Activated CD8-positive, alpha-beta T cell treated with anti-CD3 and anti-CD28 coated beads, Interleukin-2, amount 10 ng/mL, durations not matched to agents 7 days and 5 days (primary cell): Measurements from ENCODE around the gene KRTAP4-4. TPM values are rescaled to one million over a fixed set of nuclear protein-coding genes. Genes with fewer than 3 reads are reported as not detected.
"Not testable (repeated sequence)": the region's sequence is repeated elsewhere in the genome, so short reads cannot be mapped to it uniquely, and the experiment has no call there.

ENCODE experiments used
- ATAC-seq: fragments of 150-1000 bp; cut with Tn5 transposase; one replicate; pipeline ENCODE4 v1.10.0; 2021; ENCODE audit warnings: moderate library complexity
- CTCF ChIA-PET: fragments of 350-600 bp; sonication (Branson Sonifier 250); formaldehyde crosslinking; loops from one replicate; lab custom pipeline; 2021; ENCODE audit warnings: antibody characterized with exemption; lab: Charles Lee
- POLR2A ChIA-PET: fragments of 350-600 bp; sonication (Branson Sonifier 250); formaldehyde crosslinking; loops from one replicate; lab custom pipeline; 2021; ENCODE audit warnings: antibody characterized with exemption; lab: Charles Lee
- DNase-seq: peaks from one replicate; pipeline ENCODE4 v3.0.0-alpha.2; 2020
- H3K27ac Mint-ChIP-seq: one replicate; pipeline ENCODE4 v1.8.0; 2021; ENCODE audit warnings: mild to moderate bottlenecking, mixed read lengths
- H3K27me3 Mint-ChIP-seq: one replicate; pipeline ENCODE4 v1.8.0; 2021; ENCODE audit warnings: low read depth, mixed read lengths
- H3K36me3 Mint-ChIP-seq: one replicate; pipeline ENCODE4 v1.8.0; 2021; ENCODE audit warnings: low read depth, mixed read lengths
- H3K4me1 Mint-ChIP-seq: one replicate; pipeline ENCODE4 v1.8.0; 2021; ENCODE audit warnings: low read depth, mixed read lengths
- H3K4me3 Mint-ChIP-seq: one replicate; pipeline ENCODE4 v1.8.0; 2021; ENCODE audit warnings: mild to moderate bottlenecking, mixed read lengths
- H3K9me3 Mint-ChIP-seq: one replicate; pipeline ENCODE4 v1.8.0; 2022; ENCODE audit warnings: mixed read lengths; ENCODE audit not compliant: insufficient read depth
- total RNA-seq, 2 experiments: library from RNA; stranded (reverse); gene quantifications; one replicate each; pipeline ENCODE4 v1.2.3, GENCODE V29; 2021

Gene KRTAP4-4
- total RNA-seq, 2 experiments from 2014 or later, result not detected

GRCh38 chr17:41176744-41177387, 16.3 kb upstream of the KRTAP4-4 start:
- Mint-ChIP-seq H3K4me1 (no peaks in the 10 kb centered on the region), H3K27me3 (peaks cover 6% of the 10 kb centered on the region), H3K36me3 (no peaks in the 10 kb centered on the region), H3K4me3 (no peak overlapping the region), H3K9me3 (no peaks in the 10 kb centered on the region), H3K27ac (no peak overlapping the region)
- ATAC-seq (no peak), DNase-seq (no peak)
- ChIA-PET POLR2A (no interaction called here), CTCF (no interaction called here)

GRCh38 chr17:41171886-41172285, 11.3 kb upstream of the KRTAP4-4 start:
- CTCF ChIA-PET, result no interaction called here
- peaks cover 3% of the 10 kb centered on the region for H3K27me3 Mint-ChIP-seq
- POLR2A ChIA-PET, result no interaction called here
- no peak for ATAC-seq
- no peak for DNase-seq
- H3K36me3 Mint-ChIP-seq, result no peaks in the 10 kb centered on the region
- H3K4me3 Mint-ChIP-seq, result no peak overlapping the region
- no peaks in the 10 kb centered on the region for H3K9me3 Mint-ChIP-seq
- H3K4me1 Mint-ChIP-seq, result no peaks in the 10 kb centered on the region
- no peak overlapping the region for H3K27ac Mint-ChIP-seq

- DNase-seq (no peak), ATAC-seq (no peak)
- Mint-ChIP-seq H3K4me1 (no peaks in the 10 kb centered on the region), H3K36me3 (no peaks in the 10 kb centered on the region), H3K4me3 (no peak within 1 kb of the TSS), H3K27me3 (peaks cover 6% of the 10 kb centered on the region), H3K9me3 (no peaks in the 10 kb centered on the region), H3K27ac (no peak within 1 kb of the TSS)
- ChIA-PET POLR2A (no interaction called here), CTCF (no interaction called here)
These were observed 7.6 kb upstream of the KRTAP4-4 start, which contains the start of gene KRTAP4-3 for GRCh38 chr17:41168121-41168520. KRTAP4-3 (minus strand) TSS chr17:41168221; CDS start chr17:41168172, 49 bp downstream.

GRCh38 chr17:41167561-41167960, 7.0 kb upstream of the KRTAP4-4 start:
- no peak for DNase-seq
- no peak for ATAC-seq
- Mint-ChIP-seq H3K36me3 (no peaks in the 10 kb centered on the region), H3K4me3 (no peak overlapping the region), H3K27ac (no peak overlapping the region), H3K9me3 (no peaks in the 10 kb centered on the region), H3K27me3 (peaks cover 8% of the 10 kb centered on the region), H3K4me1 (no peaks in the 10 kb centered on the region)
- POLR2A ChIA-PET, result no interaction called here
- CTCF ChIA-PET, result no interaction called here

- Mint-ChIP-seq H3K27ac (no peak overlapping the region), H3K36me3 (no peaks in the 10 kb centered on the region), H3K4me3 (no peak overlapping the region), H3K27me3 (peaks cover 7% of the 10 kb centered on the region), H3K4me1 (no peaks in the 10 kb centered on the region), H3K9me3 (no peaks in the 10 kb centered on the region)
- ATAC-seq (no peak), DNase-seq (no peak)
- POLR2A ChIA-PET, result no interaction called here
- CTCF ChIA-PET, result no interaction called here
These were observed 3.3 kb upstream of the KRTAP4-4 start for GRCh38 chr17:41163828-41164227.

- H3K27me3 Mint-ChIP-seq, H3K9me3 Mint-ChIP-seq, DNase-seq, H3K36me3 Mint-ChIP-seq, CTCF ChIA-PET, POLR2A ChIA-PET, H3K4me3 Mint-ChIP-seq, ATAC-seq, H3K27ac Mint-ChIP-seq, H3K4me1 Mint-ChIP-seq: not testable (repeated sequence)
These were observed 358 bp downstream of the KRTAP4-4 start for GRCh38 chr17:41160190-41160589.

GRCh38 chr17:41153856-41154255, 6.7 kb downstream of the KRTAP4-4 start:
- ATAC-seq, result no peak

GRCh38 chr17:41151525-41151924, 9.0 kb downstream of the KRTAP4-4 start:
- H3K27me3 Mint-ChIP-seq, result peaks cover 3% of the 10 kb centered on the region
- no peak overlapping the region for H3K4me3 Mint-ChIP-seq
- DNase-seq (no peak), ATAC-seq (no peak)
- no peaks in the 10 kb centered on the region for H3K9me3 Mint-ChIP-seq
- no peaks in the 10 kb centered on the region for H3K36me3 Mint-ChIP-seq
- no peaks in the 10 kb centered on the region for H3K4me1 Mint-ChIP-seq
- ChIA-PET POLR2A (no interaction called here), CTCF (no interaction called here)
- no peak overlapping the region for H3K27ac Mint-ChIP-seq

More at GRCh38 chr17:41153856-41154255, 6.7 kb downstream of the KRTAP4-4 start:
- DNase-seq, result no peak
- no peak overlapping the region for H3K27ac Mint-ChIP-seq
- H3K9me3 Mint-ChIP-seq, result no peaks in the 10 kb centered on the region
- no peak overlapping the region for H3K4me3 Mint-ChIP-seq
- H3K27me3 Mint-ChIP-seq, result peaks cover 3% of the 10 kb centered on the region
- ChIA-PET POLR2A (no interaction called here), CTCF (no interaction called here)
- H3K36me3 Mint-ChIP-seq, result no peaks in the 10 kb centered on the region
- no peaks in the 10 kb centered on the region for H3K4me1 Mint-ChIP-seq

- ATAC-seq (no peak), DNase-seq (no peak)
- H3K4me1 Mint-ChIP-seq, result no peaks in the 10 kb centered on the region
- no peaks in the 10 kb centered on the region for H3K36me3 Mint-ChIP-seq
- H3K9me3 Mint-ChIP-seq, result no peaks in the 10 kb centered on the region
- ChIA-PET POLR2A (no interaction called here), CTCF (interaction anchor here (0.9 to 1.3 kb wide), 2 partner anchors 172 to 398 kb away, joined by 3 read pairs; no protein-coding TSS in a partner anchor)
- H3K27me3 Mint-ChIP-seq, result peaks cover 3% of the 10 kb centered on the region
- H3K4me3 Mint-ChIP-seq, result no peak overlapping the region
- H3K27ac Mint-ChIP-seq, result no peak overlapping the region
These were observed 10.5 kb downstream of the KRTAP4-4 start for GRCh38 chr17:41150026-41150425.

GRCh38 chr17:41149652-41149985, 10.9 kb downstream of the KRTAP4-4 start, which contains the start of gene KRTAP4-5:
KRTAP4-5 (minus strand) TSS chr17:41149825; CDS start chr17:41149767, 58 bp downstream.
- no peaks in the 10 kb centered on the region for H3K4me1 Mint-ChIP-seq
- POLR2A ChIA-PET, result no interaction called here

GRCh38 chr17:41148971-41149651, 11.4 kb downstream of the KRTAP4-4 start:
- H3K4me3 Mint-ChIP-seq, POLR2A ChIA-PET, H3K36me3 Mint-ChIP-seq, H3K4me1 Mint-ChIP-seq, DNase-seq, H3K27me3 Mint-ChIP-seq, H3K27ac Mint-ChIP-seq, ATAC-seq, H3K9me3 Mint-ChIP-seq: not testable (repeated sequence)
- CTCF ChIA-PET, result interaction anchor here (0.6 kb wide), 1 partner anchor 39 kb away, joined by 3 read pairs; no protein-coding TSS in a partner anchor

More at GRCh38 chr17:41149652-41149985, 10.9 kb downstream of the KRTAP4-4 start, which contains the start of gene KRTAP4-5:
- no peak for ATAC-seq
- Mint-ChIP-seq H3K9me3 (no peaks in the 10 kb centered on the region), H3K4me3 (no peak within 1 kb of the TSS), H3K36me3 (no peaks in the 10 kb centered on the region), H3K27ac (no peak within 1 kb of the TSS), H3K27me3 (peaks cover 3% of the 10 kb centered on the region)
- no peak for DNase-seq
- CTCF ChIA-PET, result no interaction called here

GRCh38 chr17:41147531-41148204, 12.9 kb downstream of the KRTAP4-4 start:
- no peak overlapping the region for H3K4me3 Mint-ChIP-seq
- no peaks in the 10 kb centered on the region for H3K27me3 Mint-ChIP-seq
- no peaks in the 10 kb centered on the region for H3K36me3 Mint-ChIP-seq
- no peaks in the 10 kb centered on the region for H3K4me1 Mint-ChIP-seq
- ATAC-seq (no peak), DNase-seq (no peak)
- ChIA-PET POLR2A (no interaction called here), CTCF (no interaction called here)
- H3K27ac Mint-ChIP-seq, result no peak overlapping the region
- H3K9me3 Mint-ChIP-seq, result peaks cover 4% of the 10 kb centered on the region
